ENCODE measurements around the gene ACSL5. TPM values are rescaled to one million over a fixed set of nuclear protein-coding genes. Genes with fewer than 3 reads are reported as not detected.

ACSL5 gene
- total and polyA plus RNA-seq, 2 experiments from 2014 or later, result not detected

DNA sequence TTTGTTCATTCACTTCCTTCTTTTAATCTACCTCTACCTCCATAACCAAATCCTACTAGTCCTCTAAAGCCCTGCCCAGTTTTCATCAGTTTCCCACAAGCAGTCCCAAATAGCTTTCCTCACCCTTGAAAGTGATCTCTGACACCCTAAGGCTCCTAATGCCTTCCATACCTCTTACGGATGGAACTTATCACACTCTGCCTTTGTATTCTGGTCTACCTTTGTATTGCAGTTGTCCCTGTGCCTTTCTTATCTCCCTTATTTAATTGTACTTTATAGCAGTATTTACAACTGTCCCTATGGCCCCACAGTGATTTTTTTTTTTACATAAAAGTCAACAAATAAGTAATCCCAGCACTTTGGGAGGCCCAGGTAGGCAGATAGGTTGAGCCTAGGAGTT, 33.8 kb downstream of the ACSL5 start:
- no peak overlapping the region for H3K4me3 ChIP-seq

More for the DNA sequence above, 33.8 kb downstream of the ACSL5 start:
- DNase-seq (ENCODE audit: low spot score) (no peak), ATAC-seq (no peak)
- Histone ChIP-seq H4K20me1 (replicated peaks; ENCODE audit: insufficient read depth) (no peaks in the 10 kb centered on the region), H3K4me1 (ENCODE audit: insufficient read depth) (no peaks in the 10 kb centered on the region), H3K79me2 (replicated peaks; ENCODE audit: insufficient read depth) (no peaks in the 10 kb centered on the region), H3K9me2 (ENCODE audit: insufficient read depth) (0 out of 2 replicates have a peak, but pooled peaks cover 8% of the 10 kb centered on the region), H3K27me3 (ENCODE audit: insufficient read depth) (no peaks in the 10 kb centered on the region), H2AFZ (no peak overlapping the region), H3K36me3 (ENCODE audit: insufficient read depth) (no peaks in the 10 kb centered on the region), H3K4me2 (no peak overlapping the region), H3K27ac (ENCODE audit: low read depth) (no peak overlapping the region), H3F3A (replicated peaks; ENCODE audit: low read depth) (no peaks in the 10 kb centered on the region)
- H3K27ac Mint-ChIP-seq, result no peak overlapping the region
- no peaks in the 10 kb centered on the region for H3K36me3 Mint-ChIP-seq (ENCODE audit: low read depth)
- H3K4me3 Mint-ChIP-seq, result no peak overlapping the region
- H3K27me3 Mint-ChIP-seq (ENCODE audit: insufficient read depth, low read depth, poor library complexity), result no peaks in the 10 kb centered on the region
- H3K4me1 Mint-ChIP-seq, result no peaks in the 10 kb centered on the region
- H3K9me3 Mint-ChIP-seq, result no peaks in the 10 kb centered on the region
- TF ChIP-seq POLR2AphosphoS5 (IDR thresholded peaks at IDR 0.05; ENCODE audit: low read depth) (no peak), ZNF331 (CRISPR knock-in tag; IDR thresholded peaks at IDR 0.05; ENCODE audit: low read depth) (no peak), ZNF114 (CRISPR knock-in tag; IDR thresholded peaks at IDR 0.05) (no peak), REST (IDR thresholded peaks at IDR 0.05; ENCODE audit: unreplicated experiment) (no peak), EZH2phosphoT487 (IDR thresholded peaks at IDR 0.05; ENCODE audit: unreplicated experiment) (no peak), CTCF (conservative IDR thresholded peaks at IDR 0.05; ENCODE audit: low read depth in 2 of 2) (no peak), CREB1 (CRISPR knock-in tag; IDR thresholded peaks at IDR 0.05; ENCODE audit: low read depth) (no peak)

Measured in GM23338 (cell line).